SK-N-SH treated with all-trans-retinoic acid at 6 μM for 48 hours (cell line): Measurements from ENCODE around the gene LSR.

Source experiments
- ATAC-seq: fragments of 200-7000 bp; cut with Tn5 transposase; 3 replicates; pipeline ENCODE4 v1.9.1; 2020; ENCODE audit warnings: mild to moderate bottlenecking, moderate library complexity
- ARNTL ChIP-seq: fragments of 450-650 bp; formaldehyde crosslinking; IDR thresholded peaks from 2 replicates; pipeline ENCODE4 v1.5.0; 2020; ENCODE audit warnings: low read depth, mild to moderate bottlenecking, moderate library complexity, borderline replicate concordance
- BACH2 ChIP-seq: fragments of 250-450 bp; sonication (Bioruptor Pico); IDR thresholded peaks from 2 replicates; pipeline ENCODE4 v1.9.0; 2021; ENCODE audit warnings: mild to moderate bottlenecking, borderline replicate concordance
- CSDC2 ChIP-seq: fragments of 250-450 bp; sonication (Bioruptor Pico); IDR thresholded peaks from 2 replicates; pipeline ENCODE4 v1.5.0; 2020; ENCODE audit warnings: mild to moderate bottlenecking, moderate library complexity
- GLIS3 ChIP-seq: fragments of 250-450 bp; sonication (Bioruptor Pico); IDR thresholded peaks from 2 replicates; pipeline ENCODE4 v1.5.0; 2020; ENCODE audit warnings: mild to moderate bottlenecking, moderate library complexity
- PPARA ChIP-seq: fragments of 250-450 bp; sonication (Bioruptor Pico); IDR thresholded peaks from 2 replicates; pipeline ENCODE4 v1.5.0; 2020; ENCODE audit warnings: mild to moderate bottlenecking, borderline replicate concordance
- RARB ChIP-seq: fragments of 250-450 bp; sonication (Bioruptor Pico); IDR thresholded peaks from 2 replicates; pipeline ENCODE4 v1.8.0; 2021; ENCODE audit warnings: mild to moderate bottlenecking, moderate library complexity
- SNAI2 ChIP-seq: fragments of 250-450 bp; sonication (Bioruptor Pico); IDR thresholded peaks from 2 replicates; pipeline ENCODE4 v1.5.0; 2020; ENCODE audit warnings: mild to moderate bottlenecking, moderate library complexity
- TCF4 ChIP-seq: fragments of 250-450 bp; sonication (Bioruptor Pico); IDR thresholded peaks from 2 replicates; pipeline ENCODE4 v1.8.0; 2021; ENCODE audit warnings: mild to moderate bottlenecking, moderate library complexity, borderline replicate concordance
- TOX ChIP-seq: fragments of 250-450 bp; sonication (Bioruptor Pico); IDR thresholded peaks from 2 replicates; pipeline ENCODE4 v1.8.0; 2021; ENCODE audit warnings: mild to moderate bottlenecking, moderate library complexity, borderline replicate concordance
- ZFP30 ChIP-seq: fragments of 450-650 bp; formaldehyde crosslinking; IDR thresholded peaks from 2 replicates; pipeline ENCODE4 v1.5.0; 2022; ENCODE audit warnings: mild to moderate bottlenecking, moderate library complexity
- ZNF565 ChIP-seq: fragments of 450-650 bp; formaldehyde crosslinking; conservative IDR thresholded peaks from 2 replicates; pipeline ENCODE4 v1.5.0; 2020; ENCODE audit warnings: low read depth, mild to moderate bottlenecking, moderate library complexity
- ZNF70 ChIP-seq: fragments of 450-650 bp; formaldehyde crosslinking; IDR thresholded peaks from 2 replicates; pipeline ENCODE4 v1.5.0; 2020; ENCODE audit warnings: mild to moderate bottlenecking, moderate library complexity
- ZNF8 ChIP-seq: fragments of 450-650 bp; formaldehyde crosslinking; IDR thresholded peaks from 2 replicates; pipeline ENCODE4 v1.5.0; 2020; ENCODE audit warnings: mild to moderate bottlenecking, moderate library complexity
- TF ChIP-seq, protein P1 (sequence below): fragments of 250-450 bp; sonication (Bioruptor Pico); IDR thresholded peaks from 2 replicates; pipeline ENCODE4 v1.8.0; 2020; ENCODE audit warnings: mild to moderate bottlenecking, moderate library complexity, borderline replicate concordance
- TF ChIP-seq, protein P2 (sequence below): fragments of 250-450 bp; sonication (Bioruptor Pico); IDR thresholded peaks from 2 replicates; pipeline ENCODE4 v1.5.1; 2021; ENCODE audit warnings: mild to moderate bottlenecking, moderate library complexity
- TF ChIP-seq, protein P3 (sequence below): fragments of 250-450 bp; sonication (Bioruptor Pico); IDR thresholded peaks from 2 replicates; pipeline ENCODE4 v1.8.0; 2021; ENCODE audit warnings: low read depth, mild to moderate bottlenecking, moderate library complexity, borderline replicate concordance
- TF ChIP-seq, protein P4 (sequence below): fragments of 250-450 bp; sonication (Bioruptor Pico); IDR thresholded peaks from 2 replicates; pipeline ENCODE4 v1.5.0; 2020; ENCODE audit warnings: mild to moderate bottlenecking, moderate library complexity
- TF ChIP-seq, protein P5 (sequence below): fragments of 250-450 bp; sonication (Bioruptor Pico); IDR thresholded peaks from 2 replicates; pipeline ENCODE4 v1.5.1; 2020; ENCODE audit warnings: low read depth, mild to moderate bottlenecking, moderate library complexity

Gene LSR

DNA sequence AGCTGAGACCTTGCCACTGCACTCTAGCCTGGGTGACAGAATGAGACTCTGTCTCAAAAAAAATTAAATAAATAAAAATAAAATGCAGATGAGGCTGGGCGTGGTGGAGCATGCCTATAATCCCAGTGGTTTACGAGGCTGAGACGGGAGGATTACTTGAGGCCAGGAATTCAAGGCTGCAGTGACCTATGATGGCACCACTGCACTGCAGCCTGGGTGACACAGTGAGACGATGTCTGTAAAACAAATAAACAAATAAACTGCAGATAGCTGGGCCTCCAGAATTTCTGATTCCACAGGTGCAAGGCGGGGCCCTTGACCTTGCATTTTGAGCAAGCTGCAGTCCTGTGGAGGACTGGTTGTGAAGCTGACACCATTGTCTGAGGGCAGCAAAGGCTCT is 40.1 kb downstream of the LSR start:
- TF ChIP-seq BACH2 (CRISPR knock-in tag) = no peak
- no peak for ATAC-seq

DNA sequence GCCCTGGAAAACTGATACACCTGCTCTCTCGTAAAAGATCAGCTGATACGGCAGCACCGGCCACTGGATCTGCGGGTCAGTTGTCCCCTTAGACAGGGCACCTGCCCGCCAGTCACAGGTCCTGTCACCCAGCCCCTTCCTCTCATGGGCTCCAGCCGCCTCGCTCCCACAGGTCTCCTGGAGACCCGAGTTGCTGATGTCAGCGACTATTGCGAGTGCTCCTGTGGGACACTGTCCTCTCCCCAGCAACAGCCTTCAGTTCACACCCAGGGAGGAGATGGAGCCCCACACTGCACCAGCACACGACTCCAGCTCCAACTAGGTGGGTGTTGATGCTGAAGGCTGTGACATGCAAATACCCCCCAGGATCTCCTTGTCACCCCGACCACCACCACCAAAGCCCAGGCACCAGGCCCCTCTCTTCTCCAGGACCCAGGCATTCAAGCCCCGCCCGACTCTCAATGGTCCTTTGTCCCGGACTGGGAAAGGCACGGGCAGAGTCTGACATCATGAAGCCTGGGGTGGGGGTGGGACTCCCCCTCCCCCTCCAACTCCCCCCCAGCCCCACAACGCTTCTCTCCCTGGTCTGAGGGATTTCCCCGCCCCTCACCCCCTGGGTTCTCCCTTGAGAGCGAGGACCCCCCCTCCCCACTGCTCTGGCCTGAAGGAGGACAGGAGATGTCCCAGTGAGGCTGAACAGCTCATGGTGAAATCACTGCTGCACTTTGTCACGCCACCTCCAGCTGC is 41.8 kb downstream of the LSR start:
- TF ChIP-seq GLIS3 (CRISPR knock-in tag) (no peak), ZFP30 (CRISPR knock-in tag) (no peak), ZNF70 (CRISPR knock-in tag) (no peak), TCF4 (CRISPR knock-in tag) (no peak), ARNTL (CRISPR knock-in tag) (no peak), TOX (CRISPR knock-in tag) (no peak), PPARA (CRISPR knock-in tag) (no peak), CSDC2 (CRISPR knock-in tag) (no peak)
- TF ChIP-seq, protein P1, sequence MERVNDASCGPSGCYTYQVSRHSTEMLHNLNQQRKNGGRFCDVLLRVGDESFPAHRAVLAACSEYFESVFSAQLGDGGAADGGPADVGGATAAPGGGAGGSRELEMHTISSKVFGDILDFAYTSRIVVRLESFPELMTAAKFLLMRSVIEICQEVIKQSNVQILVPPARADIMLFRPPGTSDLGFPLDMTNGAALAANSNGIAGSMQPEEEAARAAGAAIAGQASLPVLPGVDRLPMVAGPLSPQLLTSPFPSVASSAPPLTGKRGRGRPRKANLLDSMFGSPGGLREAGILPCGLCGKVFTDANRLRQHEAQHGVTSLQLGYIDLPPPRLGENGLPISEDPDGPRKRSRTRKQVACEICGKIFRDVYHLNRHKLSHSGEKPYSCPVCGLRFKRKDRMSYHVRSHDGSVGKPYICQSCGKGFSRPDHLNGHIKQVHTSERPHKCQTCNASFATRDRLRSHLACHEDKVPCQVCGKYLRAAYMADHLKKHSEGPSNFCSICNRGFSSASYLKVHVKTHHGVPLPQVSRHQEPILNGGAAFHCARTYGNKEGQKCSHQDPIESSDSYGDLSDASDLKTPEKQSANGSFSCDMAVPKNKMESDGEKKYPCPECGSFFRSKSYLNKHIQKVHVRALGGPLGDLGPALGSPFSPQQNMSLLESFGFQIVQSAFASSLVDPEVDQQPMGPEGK (CRISPR knock-in tag) = no peak
- TF ChIP-seq, protein P2, sequence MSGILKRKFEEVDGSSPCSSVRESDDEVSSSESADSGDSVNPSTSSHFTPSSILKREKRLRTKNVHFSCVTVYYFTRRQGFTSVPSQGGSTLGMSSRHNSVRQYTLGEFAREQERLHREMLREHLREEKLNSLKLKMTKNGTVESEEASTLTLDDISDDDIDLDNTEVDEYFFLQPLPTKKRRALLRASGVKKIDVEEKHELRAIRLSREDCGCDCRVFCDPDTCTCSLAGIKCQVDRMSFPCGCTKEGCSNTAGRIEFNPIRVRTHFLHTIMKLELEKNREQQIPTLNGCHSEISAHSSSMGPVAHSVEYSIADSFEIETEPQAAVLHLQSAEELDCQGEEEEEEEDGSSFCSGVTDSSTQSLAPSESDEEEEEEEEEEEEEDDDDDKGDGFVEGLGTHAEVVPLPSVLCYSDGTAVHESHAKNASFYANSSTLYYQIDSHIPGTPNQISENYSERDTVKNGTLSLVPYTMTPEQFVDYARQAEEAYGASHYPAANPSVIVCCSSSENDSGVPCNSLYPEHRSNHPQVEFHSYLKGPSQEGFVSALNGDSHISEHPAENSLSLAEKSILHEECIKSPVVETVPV (CRISPR knock-in tag) = no peak
- TF ChIP-seq, protein P3, sequence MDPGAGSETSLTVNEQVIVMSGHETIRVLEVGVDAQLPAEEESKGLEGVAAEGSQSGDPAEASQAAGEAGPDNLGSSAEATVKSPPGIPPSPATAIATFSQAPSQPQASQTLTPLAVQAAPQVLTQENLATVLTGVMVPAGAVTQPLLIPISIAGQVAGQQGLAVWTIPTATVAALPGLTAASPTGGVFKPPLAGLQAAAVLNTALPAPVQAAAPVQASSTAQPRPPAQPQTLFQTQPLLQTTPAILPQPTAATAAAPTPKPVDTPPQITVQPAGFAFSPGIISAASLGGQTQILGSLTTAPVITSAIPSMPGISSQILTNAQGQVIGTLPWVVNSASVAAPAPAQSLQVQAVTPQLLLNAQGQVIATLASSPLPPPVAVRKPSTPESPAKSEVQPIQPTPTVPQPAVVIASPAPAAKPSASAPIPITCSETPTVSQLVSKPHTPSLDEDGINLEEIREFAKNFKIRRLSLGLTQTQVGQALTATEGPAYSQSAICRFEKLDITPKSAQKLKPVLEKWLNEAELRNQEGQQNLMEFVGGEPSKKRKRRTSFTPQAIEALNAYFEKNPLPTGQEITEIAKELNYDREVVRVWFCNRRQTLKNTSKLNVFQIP (CRISPR knock-in tag) = no peak
- TF ChIP-seq, protein P4, sequence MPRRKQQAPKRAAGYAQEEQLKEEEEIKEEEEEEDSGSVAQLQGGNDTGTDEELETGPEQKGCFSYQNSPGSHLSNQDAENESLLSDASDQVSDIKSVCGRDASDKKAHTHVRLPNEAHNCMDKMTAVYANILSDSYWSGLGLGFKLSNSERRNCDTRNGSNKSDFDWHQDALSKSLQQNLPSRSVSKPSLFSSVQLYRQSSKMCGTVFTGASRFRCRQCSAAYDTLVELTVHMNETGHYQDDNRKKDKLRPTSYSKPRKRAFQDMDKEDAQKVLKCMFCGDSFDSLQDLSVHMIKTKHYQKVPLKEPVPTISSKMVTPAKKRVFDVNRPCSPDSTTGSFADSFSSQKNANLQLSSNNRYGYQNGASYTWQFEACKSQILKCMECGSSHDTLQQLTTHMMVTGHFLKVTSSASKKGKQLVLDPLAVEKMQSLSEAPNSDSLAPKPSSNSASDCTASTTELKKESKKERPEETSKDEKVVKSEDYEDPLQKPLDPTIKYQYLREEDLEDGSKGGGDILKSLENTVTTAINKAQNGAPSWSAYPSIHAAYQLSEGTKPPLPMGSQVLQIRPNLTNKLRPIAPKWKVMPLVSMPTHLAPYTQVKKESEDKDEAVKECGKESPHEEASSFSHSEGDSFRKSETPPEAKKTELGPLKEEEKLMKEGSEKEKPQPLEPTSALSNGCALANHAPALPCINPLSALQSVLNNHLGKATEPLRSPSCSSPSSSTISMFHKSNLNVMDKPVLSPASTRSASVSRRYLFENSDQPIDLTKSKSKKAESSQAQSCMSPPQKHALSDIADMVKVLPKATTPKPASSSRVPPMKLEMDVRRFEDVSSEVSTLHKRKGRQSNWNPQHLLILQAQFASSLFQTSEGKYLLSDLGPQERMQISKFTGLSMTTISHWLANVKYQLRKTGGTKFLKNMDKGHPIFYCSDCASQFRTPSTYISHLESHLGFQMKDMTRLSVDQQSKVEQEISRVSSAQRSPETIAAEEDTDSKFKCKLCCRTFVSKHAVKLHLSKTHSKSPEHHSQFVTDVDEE (CRISPR knock-in tag) = no peak
- no peak for ATAC-seq

DNA sequence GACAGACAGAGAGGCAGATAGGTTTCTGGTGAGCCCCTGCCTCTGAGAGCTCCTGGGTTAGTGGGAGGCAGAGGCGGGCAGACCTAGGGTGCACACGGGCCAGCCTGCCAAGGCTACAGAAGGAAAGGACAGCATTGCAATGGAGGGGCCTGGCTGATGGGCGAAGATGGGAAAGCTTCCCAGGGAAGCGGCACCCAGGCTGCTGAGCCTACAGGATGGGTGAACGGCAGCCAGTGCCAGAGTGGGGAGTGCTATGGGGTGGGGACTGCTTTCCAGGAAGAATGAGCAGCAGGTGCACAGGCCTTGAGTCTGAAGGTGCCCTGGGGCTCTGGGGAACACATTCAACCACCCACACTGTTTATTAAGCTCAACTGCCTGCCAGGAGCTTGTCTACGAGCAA is 42.5 kb downstream of the LSR start:
- TF ChIP-seq ARNTL (CRISPR knock-in tag) = no peak
- no peak for TF ChIP-seq GLIS3 (CRISPR knock-in tag)
- TF ChIP-seq, protein P3 (CRISPR knock-in tag) = no peak
- no peak for TF ChIP-seq BACH2 (CRISPR knock-in tag)
- no peak for TF ChIP-seq CSDC2 (CRISPR knock-in tag)
- no peak for TF ChIP-seq ZFP30 (CRISPR knock-in tag)
- TF ChIP-seq, protein P1 (CRISPR knock-in tag) = no peak
- TF ChIP-seq SNAI2 (CRISPR knock-in tag) = no peak
- TF ChIP-seq TCF4 (CRISPR knock-in tag) = no peak
- no peak for TF ChIP-seq ZNF8 (CRISPR knock-in tag)
- TF ChIP-seq, protein P2 (CRISPR knock-in tag) = no peak
- no peak for TF ChIP-seq ZNF565 (CRISPR knock-in tag)
- no peak for TF ChIP-seq RARB
- TF ChIP-seq, protein P5, sequence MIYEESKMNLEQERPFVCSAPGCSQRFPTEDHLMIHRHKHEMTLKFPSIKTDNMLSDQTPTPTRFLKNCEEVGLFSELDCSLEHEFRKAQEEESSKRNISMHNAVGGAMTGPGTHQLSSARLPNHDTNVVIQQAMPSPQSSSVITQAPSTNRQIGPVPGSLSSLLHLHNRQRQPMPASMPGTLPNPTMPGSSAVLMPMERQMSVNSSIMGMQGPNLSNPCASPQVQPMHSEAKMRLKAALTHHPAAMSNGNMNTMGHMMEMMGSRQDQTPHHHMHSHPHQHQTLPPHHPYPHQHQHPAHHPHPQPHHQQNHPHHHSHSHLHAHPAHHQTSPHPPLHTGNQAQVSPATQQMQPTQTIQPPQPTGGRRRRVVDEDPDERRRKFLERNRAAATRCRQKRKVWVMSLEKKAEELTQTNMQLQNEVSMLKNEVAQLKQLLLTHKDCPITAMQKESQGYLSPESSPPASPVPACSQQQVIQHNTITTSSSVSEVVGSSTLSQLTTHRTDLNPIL (CRISPR knock-in tag) = no peak
- no peak for ATAC-seq
